Memory B cell (primary cell): ENCODE results near the gene ZBTB7C.

Experiments
- ATAC-seq: fragments of 150-1000 bp; cut with Tn5 transposase; 2 replicates; pipeline ENCODE4 v1.10.0; 2021; ENCODE audit warnings: low read depth, mild to moderate bottlenecking, moderate library complexity
- DNase-seq, 2 donors: peaks; one replicate each; pipeline ENCODE4 v3.0.0; 2022; ENCODE audit warnings: low spot score in 2 of 2
- H3K27ac Mint-ChIP-seq: one replicate; pipeline ENCODE4 v1.8.0; 2022; ENCODE audit warnings: mild to moderate bottlenecking, moderate library complexity, mixed read lengths
- H3K27me3 Mint-ChIP-seq: one replicate; pipeline ENCODE4 v1.8.0; 2022; ENCODE audit warnings: mixed read lengths
- H3K36me3 Mint-ChIP-seq: one replicate; pipeline ENCODE4 v1.8.0; 2022; ENCODE audit warnings: mild to moderate bottlenecking, mixed read lengths
- H3K4me1 Mint-ChIP-seq: one replicate; pipeline ENCODE4 v1.8.0; 2022; ENCODE audit warnings: mixed read lengths
- H3K4me3 Mint-ChIP-seq: one replicate; pipeline ENCODE4 v1.8.0; 2022; ENCODE audit warnings: mild to moderate bottlenecking, moderate library complexity, mixed read lengths
- H3K9me3 Mint-ChIP-seq: one replicate; pipeline ENCODE4 v1.8.0; 2022; ENCODE audit warnings: mixed read lengths

Gene ZBTB7C

GRCh38 chr18:48124857-48125626 is 284.1 kb downstream of the ZBTB7C start:
- DNase-seq (no peak), ATAC-seq (no peak)
- Mint-ChIP-seq H3K9me3 (no peaks in the 10 kb centered on the region), H3K27me3 (peaks cover 20% of the 10 kb centered on the region), H3K27ac (no peak overlapping the region), H3K36me3 (no peaks in the 10 kb centered on the region), H3K4me1 (no peaks in the 10 kb centered on the region), H3K4me3 (no peak overlapping the region)

GRCh38 chr18:48123941-48124340 is 285.2 kb downstream of the ZBTB7C start:
- Mint-ChIP-seq H3K27me3 (peaks cover 24% of the 10 kb centered on the region), H3K4me1 (no peaks in the 10 kb centered on the region), H3K4me3 (no peak overlapping the region), H3K27ac (no peak overlapping the region), H3K9me3 (no peaks in the 10 kb centered on the region), H3K36me3 (no peaks in the 10 kb centered on the region)
- DNase-seq (no peak), ATAC-seq (no peak)

GRCh38 chr18:48123324-48123723 is 285.9 kb downstream of the ZBTB7C start:
- no peak overlapping the region for H3K27ac Mint-ChIP-seq
- no peak overlapping the region for H3K4me3 Mint-ChIP-seq
- no peaks in the 10 kb centered on the region for H3K4me1 Mint-ChIP-seq
- H3K9me3 Mint-ChIP-seq: no peaks in the 10 kb centered on the region
- ATAC-seq (no peak), DNase-seq (no peak)
- peaks cover 21% of the 10 kb centered on the region for H3K27me3 Mint-ChIP-seq
- H3K36me3 Mint-ChIP-seq: no peaks in the 10 kb centered on the region

- no peak overlapping the region for H3K27ac Mint-ChIP-seq
- DNase-seq: no peak
- ATAC-seq: no peak
- H3K4me3 Mint-ChIP-seq: no peak overlapping the region
- H3K9me3 Mint-ChIP-seq: no peaks in the 10 kb centered on the region
- H3K27me3 Mint-ChIP-seq: peaks cover 17% of the 10 kb centered on the region
- no peaks in the 10 kb centered on the region for H3K4me1 Mint-ChIP-seq
- no peaks in the 10 kb centered on the region for H3K36me3 Mint-ChIP-seq
Measured at GRCh38 chr18:48122816-48123215, 286.4 kb downstream of the ZBTB7C start.

- Mint-ChIP-seq H3K27ac (no peak overlapping the region), H3K4me1 (no peaks in the 10 kb centered on the region), H3K36me3 (no peaks in the 10 kb centered on the region), H3K27me3 (peaks cover 17% of the 10 kb centered on the region), H3K9me3 (no peaks in the 10 kb centered on the region), H3K4me3 (no peak overlapping the region)
- DNase-seq (no peak), ATAC-seq (no peak)
Measured at GRCh38 chr18:48122376-48122775, 286.8 kb downstream of the ZBTB7C start.

- ATAC-seq (no peak), DNase-seq (no peak)
- Mint-ChIP-seq H3K9me3 (no peaks in the 10 kb centered on the region), H3K27me3 (peaks cover 16% of the 10 kb centered on the region), H3K36me3 (no peaks in the 10 kb centered on the region), H3K4me3 (no peak overlapping the region), H3K4me1 (no peaks in the 10 kb centered on the region), H3K27ac (no peak overlapping the region)
Measured at GRCh38 chr18:48121752-48122151, 287.4 kb downstream of the ZBTB7C start.

GRCh38 chr18:48119204-48119603 is 290.0 kb downstream of the ZBTB7C start:
- Mint-ChIP-seq H3K9me3 (no peaks in the 10 kb centered on the region), H3K4me3 (no peak overlapping the region), H3K4me1 (no peaks in the 10 kb centered on the region)

GRCh38 chr18:48116873-48117630 is 292.1 kb downstream of the ZBTB7C start:
- ATAC-seq (no peak), DNase-seq (no peak)
- Mint-ChIP-seq H3K9me3 (no peaks in the 10 kb centered on the region), H3K27me3 (peaks cover 7% of the 10 kb centered on the region), H3K36me3 (no peaks in the 10 kb centered on the region), H3K4me1 (no peaks in the 10 kb centered on the region), H3K27ac (no peak overlapping the region), H3K4me3 (no peak overlapping the region)

More at GRCh38 chr18:48119204-48119603, 290.0 kb downstream of the ZBTB7C start:
- H3K27ac Mint-ChIP-seq: no peak overlapping the region
- no peak for DNase-seq
- peaks cover 7% of the 10 kb centered on the region for H3K27me3 Mint-ChIP-seq
- H3K36me3 Mint-ChIP-seq: no peaks in the 10 kb centered on the region
- ATAC-seq: no peak

GRCh38 chr18:48116017-48116416 is 293.2 kb downstream of the ZBTB7C start:
- H3K9me3 Mint-ChIP-seq: no peaks in the 10 kb centered on the region
- peaks cover 7% of the 10 kb centered on the region for H3K27me3 Mint-ChIP-seq
- DNase-seq (no peak), ATAC-seq (no peak)
- no peak overlapping the region for H3K4me3 Mint-ChIP-seq
- no peaks in the 10 kb centered on the region for H3K36me3 Mint-ChIP-seq
- H3K4me1 Mint-ChIP-seq: no peaks in the 10 kb centered on the region
- H3K27ac Mint-ChIP-seq: no peak overlapping the region

GRCh38 chr18:48113691-48114090 is 295.5 kb downstream of the ZBTB7C start:
- ATAC-seq (no peak), DNase-seq (no peak)
- Mint-ChIP-seq H3K4me3 (no peak overlapping the region), H3K27me3 (peaks cover 3% of the 10 kb centered on the region), H3K4me1 (no peaks in the 10 kb centered on the region), H3K36me3 (no peaks in the 10 kb centered on the region), H3K27ac (no peak overlapping the region), H3K9me3 (no peaks in the 10 kb centered on the region)

- no peaks in the 10 kb centered on the region for H3K9me3 Mint-ChIP-seq
- DNase-seq (no peak), ATAC-seq (no peak)
- no peak overlapping the region for H3K27ac Mint-ChIP-seq
- H3K27me3 Mint-ChIP-seq: peaks cover 10% of the 10 kb centered on the region
- no peaks in the 10 kb centered on the region for H3K36me3 Mint-ChIP-seq
- no peaks in the 10 kb centered on the region for H3K4me1 Mint-ChIP-seq
- no peak overlapping the region for H3K4me3 Mint-ChIP-seq
Measured at GRCh38 chr18:48111587-48111986, 297.6 kb downstream of the ZBTB7C start.

- Mint-ChIP-seq H3K4me3 (no peak overlapping the region), H3K27ac (no peak overlapping the region), H3K9me3 (no peaks in the 10 kb centered on the region), H3K4me1 (no peaks in the 10 kb centered on the region), H3K27me3 (peaks cover 14% of the 10 kb centered on the region), H3K36me3 (no peaks in the 10 kb centered on the region)
- DNase-seq (no peak), ATAC-seq (no peak)
Measured at GRCh38 chr18:48110797-48111196, 298.4 kb downstream of the ZBTB7C start.

GRCh38 chr18:48109961-48110493 is 299.2 kb downstream of the ZBTB7C start:
- H3K4me3 Mint-ChIP-seq: no peak overlapping the region
- no peaks in the 10 kb centered on the region for H3K9me3 Mint-ChIP-seq
- DNase-seq (no peak), ATAC-seq (no peak)
- H3K27ac Mint-ChIP-seq: no peak overlapping the region
- H3K27me3 Mint-ChIP-seq: peaks cover 16% of the 10 kb centered on the region
- no peaks in the 10 kb centered on the region for H3K36me3 Mint-ChIP-seq
- no peaks in the 10 kb centered on the region for H3K4me1 Mint-ChIP-seq

GRCh38 chr18:48108136-48108535 is 301.0 kb downstream of the ZBTB7C start:
- peaks cover 18% of the 10 kb centered on the region for H3K27me3 Mint-ChIP-seq
- DNase-seq (no peak), ATAC-seq (no peak)
- no peaks in the 10 kb centered on the region for H3K36me3 Mint-ChIP-seq
- no peak overlapping the region for H3K4me3 Mint-ChIP-seq
- H3K4me1 Mint-ChIP-seq: no peaks in the 10 kb centered on the region
- no peaks in the 10 kb centered on the region for H3K9me3 Mint-ChIP-seq
- no peak overlapping the region for H3K27ac Mint-ChIP-seq
